ENCODE results near the gene PMFBP1. TPM values are rescaled to one million over a fixed set of nuclear protein-coding genes. Genes with fewer than 3 reads are reported as not detected.
"Not testable (repeated sequence)": the region's sequence is repeated elsewhere in the genome, so short reads cannot be mapped to it uniquely, and the experiment has no call there.

Gene PMFBP1
- total RNA-seq, 2 experiments from 2014 or later = 0.17 to 0.24 TPM

DNA sequence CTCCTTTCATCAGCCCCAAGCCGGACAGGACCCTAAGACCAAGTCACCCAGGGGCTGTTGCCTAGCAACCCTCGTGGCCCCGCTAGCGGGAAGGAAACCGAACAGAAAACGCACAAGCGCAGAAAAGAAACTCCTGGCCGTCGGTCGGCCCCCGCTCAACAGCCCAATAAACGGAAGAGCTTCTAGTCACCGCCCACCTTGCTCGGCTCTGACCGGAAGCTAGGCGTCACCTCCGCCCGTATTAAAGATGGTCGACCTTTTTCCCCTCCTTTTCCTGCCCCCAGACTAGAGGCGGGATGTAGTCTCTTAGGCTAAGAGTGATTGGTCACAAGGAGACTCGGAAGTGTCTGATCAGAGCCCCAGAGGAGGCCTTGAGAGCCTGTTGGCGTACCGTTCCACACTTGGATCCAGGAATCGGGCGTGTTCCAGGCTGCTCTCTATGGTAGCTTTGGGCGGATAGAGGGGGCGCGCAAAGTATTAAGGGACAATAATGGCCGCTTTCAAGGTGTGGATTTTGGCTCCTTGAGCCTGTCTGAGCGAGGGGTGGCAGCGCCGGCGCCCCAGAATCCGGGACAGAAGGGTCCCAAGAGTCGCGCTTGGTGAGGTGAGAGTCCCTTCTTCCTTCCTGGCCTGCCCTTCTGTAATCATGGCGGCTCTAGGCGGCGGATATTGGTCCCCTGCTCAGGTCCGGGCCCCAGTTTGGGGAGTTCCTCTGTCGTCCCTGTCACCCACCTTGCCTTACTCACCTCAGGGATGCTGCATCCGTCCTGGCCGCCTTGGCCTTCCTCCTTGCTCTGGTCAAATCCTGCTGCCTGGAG lies 78.3 kb downstream of the PMFBP1 start, which contains the start of the genes DHX38 and TXNL4B:
TSS of gene DHX38 (plus strand) at position 400 of the 818 bp plus-strand sequence. CDS start 2,311 bp downstream, outside the sequence.
TSS of gene TXNL4B (minus strand) at position 173 of the 818 bp plus-strand sequence. CDS start 2,871 bp downstream, outside the sequence.
- Mint-ChIP-seq H3K4me1 (ENCODE audit: low read depth) (peaks cover 35% of the 10 kb centered on the region), H3K36me3 (ENCODE audit: low read depth) (peaks cover 27% of the 10 kb centered on the region), H3K27me3 (ENCODE audit: low read depth) (no peaks in the 10 kb centered on the region), H3K9me3 (no peaks in the 10 kb centered on the region), H3K4me3 (peak within 1 kb of the TSS; percentile 96), H3K27ac (peak within 1 kb of the TSS; percentile 95)
- CTCF ChIA-PET = interaction anchor here (0.6 to 3.4 kb wide), 2 partner anchors 26 to 104 kb away, joined by 4 to 20 read pairs; no protein-coding TSS in a partner anchor
- intact Hi-C loops (cut with micrococcal nuclease) = loop anchor here (1.0 to 10.0 kb wide), 12 partner anchors 85 to 1359 kb away; partner anchors contain the start of genes AP1G1, CMTR2, DHODH and IST1
- DNase-seq = peak; percentile 96

- peak; percentile 24 for DNase-seq
- CTCF ChIA-PET = interaction anchor here (3.4 kb wide), 1 partner anchor 25 kb away, joined by 20 read pairs; no protein-coding TSS in a partner anchor
- peaks cover 35% of the 10 kb centered on the region for H3K4me1 Mint-ChIP-seq (ENCODE audit: low read depth)
- H3K27me3 Mint-ChIP-seq (ENCODE audit: low read depth) = no peaks in the 10 kb centered on the region
- H3K36me3 Mint-ChIP-seq (ENCODE audit: low read depth) = peaks cover 27% of the 10 kb centered on the region
- peak overlapping the region; percentile 95 for H3K27ac Mint-ChIP-seq
- no peaks in the 10 kb centered on the region for H3K9me3 Mint-ChIP-seq
- intact Hi-C loops (cut with micrococcal nuclease) = loop anchor here (1.0 to 10.0 kb wide), 12 partner anchors 85 to 1358 kb away; partner anchors contain the start of genes AP1G1, CMTR2, DHODH and IST1
- peak overlapping the region; percentile 96 for H3K4me3 Mint-ChIP-seq
Observed at GRCh38 chr16:72092832-72093447, 79.0 kb downstream of the PMFBP1 start.

DNA sequence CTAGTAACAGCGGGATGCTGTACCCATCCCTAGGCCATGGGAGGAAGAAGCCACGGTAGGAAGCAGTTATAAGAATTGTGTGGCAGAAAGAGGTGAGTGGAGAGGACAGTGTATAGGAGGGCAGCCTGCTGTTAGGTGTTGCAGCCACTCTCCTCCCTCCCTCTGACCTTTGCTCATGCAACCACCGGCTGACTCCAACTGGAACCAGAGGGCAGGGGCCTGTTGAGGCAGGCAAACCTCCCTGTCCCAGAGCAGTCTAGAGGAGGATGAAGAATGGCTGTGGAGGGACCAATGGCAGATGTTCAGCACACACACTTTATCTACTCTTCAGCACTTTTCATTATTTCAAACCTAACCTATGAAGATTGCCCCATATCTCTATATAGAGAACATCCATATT lies 80.7 kb downstream of the PMFBP1 start:
- Mint-ChIP-seq H3K9me3 (no peaks in the 10 kb centered on the region), H3K4me1 (ENCODE audit: low read depth) (peaks cover 35% of the 10 kb centered on the region), H3K27ac (no peak overlapping the region), H3K27me3 (ENCODE audit: low read depth) (no peaks in the 10 kb centered on the region), H3K36me3 (ENCODE audit: low read depth) (peaks cover 24% of the 10 kb centered on the region), H3K4me3 (no peak overlapping the region)
- no peak for DNase-seq
- CTCF ChIA-PET = no interaction called here
- intact Hi-C loops (cut with micrococcal nuclease) = loop anchor here (5.0 to 10.0 kb wide), 4 partner anchors 209 to 1356 kb away; partner anchors contain the start of genes CMTR2 and ZNF821

DNA sequence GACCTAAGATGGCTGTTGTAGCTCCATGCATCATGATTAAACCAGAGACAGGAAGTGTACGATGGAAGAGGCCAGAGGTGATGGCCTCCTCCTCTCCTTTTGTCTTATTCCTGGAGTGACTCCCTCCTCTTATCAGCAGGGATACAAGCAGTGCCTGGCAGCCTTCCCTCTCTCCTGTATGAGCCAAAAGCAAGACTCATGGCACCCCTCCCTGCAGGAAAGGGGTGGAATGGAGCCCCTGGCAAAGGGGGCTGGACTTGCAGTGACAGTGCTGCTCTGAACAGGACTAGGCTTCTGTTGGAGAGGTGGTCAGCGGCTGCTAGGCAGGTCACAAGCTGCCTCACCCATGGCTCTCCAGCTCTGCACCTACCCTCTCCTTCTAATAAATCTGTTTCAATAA lies 87.0 kb downstream of the PMFBP1 start:
- Mint-ChIP-seq H3K27me3 (ENCODE audit: low read depth) (no peaks in the 10 kb centered on the region), H3K36me3 (ENCODE audit: low read depth) (peaks cover 40% of the 10 kb centered on the region), H3K4me3 (no peak overlapping the region), H3K9me3 (peaks cover 6% of the 10 kb centered on the region), H3K4me1 (ENCODE audit: low read depth) (no peaks in the 10 kb centered on the region), H3K27ac (no peak overlapping the region)
- CTCF ChIA-PET = no interaction called here
- intact Hi-C loops (cut with micrococcal nuclease) = no loop called here
- no peak for DNase-seq

GRCh38 chr16:72084445-72084844 lies 87.5 kb downstream of the PMFBP1 start:
- intact Hi-C loops (cut with micrococcal nuclease) = no loop called here
- no peak overlapping the region for H3K27ac Mint-ChIP-seq

DNA sequence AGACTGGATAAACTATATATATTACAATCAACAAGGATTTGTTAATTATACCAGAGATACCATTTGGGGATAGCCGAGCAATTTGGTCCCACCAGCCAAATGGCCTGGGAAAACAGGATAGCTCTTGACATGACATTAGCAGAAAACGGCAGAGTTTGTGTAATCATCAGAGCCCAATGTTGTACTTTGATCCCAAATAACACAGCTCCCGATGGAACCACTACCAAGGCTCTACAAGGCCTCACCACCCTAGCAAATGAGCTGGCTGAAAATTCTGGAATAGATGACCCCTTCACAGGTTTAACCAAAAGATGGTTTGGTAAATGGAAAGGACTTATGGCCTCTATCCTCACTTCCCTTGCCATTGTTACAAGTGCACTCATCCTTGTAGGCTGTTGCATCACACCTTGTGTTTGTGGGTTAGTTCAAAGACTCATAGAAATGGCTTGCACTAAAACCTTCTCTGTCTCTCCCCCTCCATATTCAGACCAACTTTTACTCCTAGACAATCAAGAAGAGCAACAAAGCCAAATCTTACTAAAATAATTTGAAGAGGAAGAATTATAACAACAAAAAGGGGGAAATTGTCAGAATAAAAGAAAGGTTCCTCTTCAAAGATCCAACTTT lies 88.1 kb downstream of the PMFBP1 start:
- no peak for DNase-seq
- H3K27ac Mint-ChIP-seq = no peak overlapping the region
- intact Hi-C loops (cut with micrococcal nuclease) = no loop called here
- no peaks in the 10 kb centered on the region for H3K27me3 Mint-ChIP-seq (ENCODE audit: low read depth)
- CTCF ChIA-PET = interaction anchor here (0.6 kb wide), 1 partner anchor 16 kb away, joined by 3 read pairs; no protein-coding TSS in a partner anchor
- H3K9me3 Mint-ChIP-seq = peaks cover 6% of the 10 kb centered on the region
- H3K4me1 Mint-ChIP-seq (ENCODE audit: low read depth) = no peaks in the 10 kb centered on the region
- H3K4me3 Mint-ChIP-seq = no peak overlapping the region
- peaks cover 33% of the 10 kb centered on the region for H3K36me3 Mint-ChIP-seq (ENCODE audit: low read depth)

More at GRCh38 chr16:72084445-72084844, 87.5 kb downstream of the PMFBP1 start:
- no peak overlapping the region for H3K4me3 Mint-ChIP-seq
- H3K36me3 Mint-ChIP-seq (ENCODE audit: low read depth) = peaks cover 39% of the 10 kb centered on the region
- no peak for DNase-seq
- H3K4me1 Mint-ChIP-seq (ENCODE audit: low read depth) = no peaks in the 10 kb centered on the region
- CTCF ChIA-PET = no interaction called here
- H3K9me3 Mint-ChIP-seq = peaks cover 6% of the 10 kb centered on the region
- H3K27me3 Mint-ChIP-seq (ENCODE audit: low read depth) = no peaks in the 10 kb centered on the region

- H3K9me3 Mint-ChIP-seq; DNase-seq; H3K27ac Mint-ChIP-seq; H3K4me3 Mint-ChIP-seq; H3K36me3 Mint-ChIP-seq (ENCODE audit: low read depth); intact Hi-C loops (cut with micrococcal nuclease); H3K27me3 Mint-ChIP-seq (ENCODE audit: low read depth); H3K4me1 Mint-ChIP-seq (ENCODE audit: low read depth): not testable (repeated sequence)
- CTCF ChIA-PET = interaction anchor here (1.0 kb wide), 1 partner anchor 11 kb away, joined by 3 read pairs; no protein-coding TSS in a partner anchor
Observed at GRCh38 chr16:72076991-72077706, 94.8 kb downstream of the PMFBP1 start.

DNA sequence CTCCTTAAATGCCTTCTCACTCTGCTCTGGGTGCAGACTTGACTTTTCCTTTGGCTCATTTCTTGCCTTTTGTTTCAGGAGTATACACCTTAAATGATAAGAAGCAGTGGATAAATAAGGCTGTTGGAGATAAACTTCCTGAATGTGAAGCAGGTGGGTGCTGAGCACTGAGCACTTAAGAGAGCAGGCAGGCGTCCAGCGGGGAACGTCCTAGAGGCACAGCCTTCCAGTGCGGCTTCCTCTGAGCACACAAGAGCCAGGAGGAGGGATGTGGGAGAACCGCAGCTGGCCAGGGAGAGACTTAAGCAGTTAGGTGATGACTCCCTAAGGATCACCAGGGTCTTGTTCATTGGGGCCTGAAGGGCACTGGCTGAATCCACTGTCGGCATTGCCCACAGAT lies 96.9 kb downstream of the PMFBP1 start:
- H3K9me3 Mint-ChIP-seq; intact Hi-C loops (cut with micrococcal nuclease); H3K36me3 Mint-ChIP-seq (ENCODE audit: low read depth); H3K4me1 Mint-ChIP-seq (ENCODE audit: low read depth); H3K27me3 Mint-ChIP-seq (ENCODE audit: low read depth); CTCF ChIA-PET; H3K4me3 Mint-ChIP-seq; DNase-seq; H3K27ac Mint-ChIP-seq: not testable (repeated sequence)

GRCh38 chr16:72073560-72074230 lies 98.3 kb downstream of the PMFBP1 start:
- Mint-ChIP-seq H3K9me3 (no peaks in the 10 kb centered on the region), H3K36me3 (ENCODE audit: low read depth) (peaks cover 1% of the 10 kb centered on the region), H3K27me3 (ENCODE audit: low read depth) (no peaks in the 10 kb centered on the region), H3K27ac (no peak overlapping the region), H3K4me3 (no peak overlapping the region), H3K4me1 (ENCODE audit: low read depth) (no peaks in the 10 kb centered on the region)
- CTCF ChIA-PET = no interaction called here
- DNase-seq = no peak
- intact Hi-C loops (cut with micrococcal nuclease) = no loop called here

DNA sequence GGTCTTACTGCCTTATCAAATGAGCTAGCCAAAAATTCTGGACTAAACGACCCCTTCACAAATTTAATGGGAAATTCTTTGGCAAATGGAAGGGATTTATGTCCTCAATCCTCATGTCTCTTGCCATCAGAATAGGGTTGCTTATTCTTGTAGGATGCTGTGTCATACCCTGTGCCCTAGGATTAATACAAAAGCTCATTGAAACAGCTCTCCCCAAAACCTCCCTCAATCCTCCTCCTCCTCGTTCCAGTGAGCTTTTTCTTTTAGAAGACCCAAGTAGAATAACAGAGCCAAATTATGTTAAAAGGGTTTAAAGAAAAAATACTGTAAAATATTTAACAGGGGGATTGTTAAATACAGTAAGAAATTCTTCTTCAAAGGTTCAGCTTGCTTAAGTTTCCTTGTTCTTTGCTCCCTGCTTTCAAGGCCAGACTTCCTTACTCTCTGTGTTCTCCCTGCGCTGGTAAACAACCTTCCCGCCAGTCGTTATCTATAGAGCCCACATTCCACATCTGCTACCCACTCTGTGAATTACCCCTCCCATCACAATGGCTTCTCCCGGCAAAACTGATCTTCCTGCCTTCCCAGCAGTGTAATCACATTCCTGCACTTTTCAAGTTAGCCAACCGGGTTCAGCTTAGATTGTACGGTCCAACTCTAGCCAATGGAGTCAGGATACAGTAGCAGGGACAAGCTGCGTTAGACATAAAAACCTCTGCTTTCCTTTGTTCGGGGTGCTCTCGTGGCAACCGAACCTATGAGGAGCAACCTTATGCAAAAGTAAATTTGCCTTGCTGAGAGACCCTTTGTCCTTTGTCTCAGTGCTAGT lies 99.2 kb downstream of the PMFBP1 start:
- Mint-ChIP-seq H3K4me1 (ENCODE audit: low read depth) (no peaks in the 10 kb centered on the region), H3K27ac (no peak overlapping the region), H3K36me3 (ENCODE audit: low read depth) (no peaks in the 10 kb centered on the region), H3K4me3 (no peak overlapping the region), H3K27me3 (ENCODE audit: low read depth) (no peaks in the 10 kb centered on the region), H3K9me3 (no peaks in the 10 kb centered on the region)
- CTCF ChIA-PET = no interaction called here
- intact Hi-C loops (cut with micrococcal nuclease) = no loop called here
- DNase-seq = no peak
